Measurements from ENCODE around the gene CALHM5.

The CALHM5 gene

GRCh38 chr6:116570856-116571682, 59.6 kb downstream of the CALHM5 start, which contains the start of gene RWDD1:
TSS of gene RWDD1 (plus strand) at chr6:116571504. CDS start at chr6:116571583, 79 bp downstream.
- H3K9ac ChIP-seq: peak within 1 kb of the TSS; percentile 97
- H3K27me3 ChIP-seq: no peaks in the 10 kb centered on the region
- H3K9me3 ChIP-seq: no peaks in the 10 kb centered on the region
- H3K4me3 ChIP-seq: peak within 1 kb of the TSS; percentile 79
- peak within 1 kb of the TSS; percentile 85 for H3K4me2 ChIP-seq
- peak within 1 kb of the TSS; percentile 93 for H3K27ac ChIP-seq
- H3K4me1 ChIP-seq: peaks cover 42% of the 10 kb centered on the region
- peaks cover 21% of the 10 kb centered on the region for H3K36me3 ChIP-seq
- peaks cover 24% of the 10 kb centered on the region for H4K20me1 ChIP-seq
- TF ChIP-seq Cebpa-rat (IDR thresholded peaks at IDR 0.05): no peak

DNA sequence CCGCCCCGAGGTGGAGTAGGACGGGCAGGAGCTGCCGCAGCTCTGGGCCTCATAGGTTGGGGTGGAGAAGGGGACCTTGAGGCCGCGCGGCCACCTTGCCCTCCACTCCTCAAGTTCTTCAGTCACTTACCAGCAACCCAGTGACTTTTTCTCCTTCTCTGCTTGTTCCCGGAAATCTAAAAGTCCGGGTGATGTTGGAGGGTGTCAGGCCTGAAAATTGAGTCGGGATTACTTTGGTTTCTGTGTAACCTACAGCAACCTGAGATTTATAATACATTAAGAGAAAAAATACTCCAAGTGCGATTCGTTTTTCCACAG, 60.2 kb downstream of the CALHM5 start:
- Histone ChIP-seq H3K9me3 (no peaks in the 10 kb centered on the region), H3K4me1 (peaks cover 42% of the 10 kb centered on the region), H3K27ac (peak overlapping the region; percentile 93), H4K20me1 (peaks cover 30% of the 10 kb centered on the region), H3K4me2 (peak overlapping the region; percentile 85), H3K9ac (peak overlapping the region; percentile 97), H3K27me3 (no peaks in the 10 kb centered on the region), H3K4me3 (peak overlapping the region; percentile 79), H3K36me3 (peaks cover 27% of the 10 kb centered on the region)
- no peak for TF ChIP-seq Cebpa-rat (IDR thresholded peaks at IDR 0.05)

DNA sequence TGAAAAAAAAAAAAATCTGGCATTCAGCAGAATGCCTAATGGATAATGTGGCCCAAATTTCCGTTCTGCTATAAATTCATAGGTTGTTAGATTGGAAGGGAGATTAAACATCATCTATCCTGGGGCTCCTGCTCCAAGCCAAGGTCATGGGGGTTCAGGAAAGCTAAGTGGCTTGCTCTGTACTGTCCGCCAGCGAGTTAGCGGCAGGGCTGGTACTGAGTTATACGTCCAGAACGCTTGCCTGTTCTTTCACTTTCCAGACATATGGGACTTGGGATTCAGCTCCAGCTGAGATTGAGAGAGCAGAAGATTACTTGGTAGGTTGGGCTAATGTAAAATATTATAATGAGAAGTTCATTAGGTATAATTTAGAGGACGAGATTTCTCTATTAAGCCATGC, 60.7 kb downstream of the CALHM5 start:
- peaks cover 35% of the 10 kb centered on the region for H4K20me1 ChIP-seq
- peaks cover 42% of the 10 kb centered on the region for H3K4me1 ChIP-seq
- H3K27me3 ChIP-seq: no peaks in the 10 kb centered on the region
- no peaks in the 10 kb centered on the region for H3K9me3 ChIP-seq
- H3K4me2 ChIP-seq: peak overlapping the region; percentile 85
- H3K36me3 ChIP-seq: peaks cover 32% of the 10 kb centered on the region
- H3K4me3 ChIP-seq: peak overlapping the region; percentile 79
- H3K27ac ChIP-seq: peak overlapping the region; percentile 93
- no peak for TF ChIP-seq Cebpa-rat (IDR thresholded peaks at IDR 0.05)
- peak overlapping the region; percentile 97 for H3K9ac ChIP-seq
